Uterine smooth muscle cell (primary cell): ENCODE results near the gene SMC5. TPM values are rescaled to one million over a fixed set of nuclear protein-coding genes. Genes with fewer than 3 reads are reported as not detected.

Experiments used
- total RNA-seq: library from RNA; depleted of rRNA; stranded (reverse); fragments of >200 nt; gene quantifications from 2 replicates; pipeline ENCODE4 v1.2.3, GENCODE V29; 2014

Gene SMC5
- 29.5 and 31.3 TPM in 2 replicates for total RNA-seq

DNA sequence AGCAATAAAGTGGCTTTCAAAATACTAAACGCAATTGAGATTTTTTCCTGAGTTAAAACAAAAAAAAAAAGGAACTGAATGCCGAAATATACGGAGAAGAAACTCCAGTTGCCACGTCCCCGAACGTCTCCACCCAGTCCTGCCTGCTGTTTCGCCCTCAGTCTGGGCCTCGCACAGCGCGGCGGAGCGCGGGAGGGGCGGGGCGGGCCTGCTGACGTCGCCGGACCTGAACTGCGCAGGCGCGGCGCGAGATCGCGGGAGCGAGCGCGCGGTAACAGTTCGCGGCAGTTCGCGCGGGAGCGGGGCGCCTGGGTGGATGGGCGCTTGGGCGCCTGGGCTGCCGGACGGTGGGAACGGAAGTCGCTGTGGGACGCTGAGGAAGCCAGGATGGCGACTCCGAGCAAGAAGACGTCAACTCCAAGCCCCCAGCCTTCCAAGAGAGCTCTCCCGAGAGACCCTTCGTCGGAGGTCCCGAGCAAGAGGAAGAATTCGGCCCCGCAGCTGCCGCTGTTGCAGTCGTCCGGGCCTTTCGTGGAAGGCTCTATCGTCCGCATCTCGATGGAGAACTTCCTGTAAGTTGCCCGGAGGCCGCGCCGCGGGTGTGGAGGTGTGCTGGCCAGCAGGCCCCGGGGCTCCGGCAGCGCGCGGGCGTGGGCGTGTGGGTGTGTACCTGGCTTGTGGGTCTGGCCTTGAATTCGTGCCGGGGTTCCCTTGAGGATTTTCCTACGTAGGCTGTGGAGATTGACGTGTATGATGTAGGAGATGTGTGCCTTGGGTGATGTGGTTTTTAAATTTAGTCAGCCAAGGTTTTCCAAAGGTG, at the start of gene SMC5:
TSS of gene SMC5 (plus strand) at position 287 of the 820 bp plus-strand sequence. CDS start at position 388, 101 bp downstream.

Other genes starting within 250 kb of the SMC5 start
- 2.4 and 2.5 TPM in 2 replicates for gene MAMDC2, start 215.1 kb upstream of the SMC5 start, total RNA-seq
- 33.4 and 33.5 TPM in 2 replicates for gene KLF9, start 155.7 kb downstream of the SMC5 start, total RNA-seq